ENCODE results near the gene LILRB2. TPM values are rescaled to one million over a fixed set of nuclear protein-coding genes. Genes with fewer than 3 reads are reported as not detected.

LILRB2 gene
- polyA plus RNA-seq, 1 of the 3 experiments (the other 2 are of a cell fraction), result not detected

GRCh38 chr19:54256250-54257115 lies 24.4 kb downstream of the LILRB2 start:
- CTCF ChIA-PET, result interaction anchor here (1.0 to 2.1 kb wide), 2 partner anchors 10 kb away, joined by 3 to 14 read pairs; no protein-coding TSS in a partner anchor
- TF ChIP-seq, protein P1, sequence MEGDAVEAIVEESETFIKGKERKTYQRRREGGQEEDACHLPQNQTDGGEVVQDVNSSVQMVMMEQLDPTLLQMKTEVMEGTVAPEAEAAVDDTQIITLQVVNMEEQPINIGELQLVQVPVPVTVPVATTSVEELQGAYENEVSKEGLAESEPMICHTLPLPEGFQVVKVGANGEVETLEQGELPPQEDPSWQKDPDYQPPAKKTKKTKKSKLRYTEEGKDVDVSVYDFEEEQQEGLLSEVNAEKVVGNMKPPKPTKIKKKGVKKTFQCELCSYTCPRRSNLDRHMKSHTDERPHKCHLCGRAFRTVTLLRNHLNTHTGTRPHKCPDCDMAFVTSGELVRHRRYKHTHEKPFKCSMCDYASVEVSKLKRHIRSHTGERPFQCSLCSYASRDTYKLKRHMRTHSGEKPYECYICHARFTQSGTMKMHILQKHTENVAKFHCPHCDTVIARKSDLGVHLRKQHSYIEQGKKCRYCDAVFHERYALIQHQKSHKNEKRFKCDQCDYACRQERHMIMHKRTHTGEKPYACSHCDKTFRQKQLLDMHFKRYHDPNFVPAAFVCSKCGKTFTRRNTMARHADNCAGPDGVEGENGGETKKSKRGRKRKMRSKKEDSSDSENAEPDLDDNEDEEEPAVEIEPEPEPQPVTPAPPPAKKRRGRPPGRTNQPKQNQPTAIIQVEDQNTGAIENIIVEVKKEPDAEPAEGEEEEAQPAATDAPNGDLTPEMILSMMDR (IDR thresholded peaks at IDR 0.05), result no peak
- TF ChIP-seq NRF1 (IDR thresholded peaks at IDR 0.05; ENCODE audit: low read depth, low read length), result no peak
- TF ChIP-seq MXI1 (IDR thresholded peaks at IDR 0.05; ENCODE audit: low read depth, low read length), result no peak
- no peak for TF ChIP-seq EZH2phosphoT487 (IDR thresholded peaks at IDR 0.05; ENCODE audit: borderline replicate concordance, low read depth)
- no peak for TF ChIP-seq RCOR1 (IDR thresholded peaks at IDR 0.05; ENCODE audit: low read length)
- no peak for TF ChIP-seq EP300 (IDR thresholded peaks at IDR 0.05; ENCODE audit: borderline replicate concordance in 1 of 2, low read depth in 1 of 2, low read length in 1 of 2)
- TF ChIP-seq FOXJ3 (CRISPR knock-in tag; IDR thresholded peaks at IDR 0.05), result no peak
- no peak for TF ChIP-seq YY1 (IDR thresholded peaks at IDR 0.05; ENCODE audit: low read depth)
- TF ChIP-seq, protein P2, sequence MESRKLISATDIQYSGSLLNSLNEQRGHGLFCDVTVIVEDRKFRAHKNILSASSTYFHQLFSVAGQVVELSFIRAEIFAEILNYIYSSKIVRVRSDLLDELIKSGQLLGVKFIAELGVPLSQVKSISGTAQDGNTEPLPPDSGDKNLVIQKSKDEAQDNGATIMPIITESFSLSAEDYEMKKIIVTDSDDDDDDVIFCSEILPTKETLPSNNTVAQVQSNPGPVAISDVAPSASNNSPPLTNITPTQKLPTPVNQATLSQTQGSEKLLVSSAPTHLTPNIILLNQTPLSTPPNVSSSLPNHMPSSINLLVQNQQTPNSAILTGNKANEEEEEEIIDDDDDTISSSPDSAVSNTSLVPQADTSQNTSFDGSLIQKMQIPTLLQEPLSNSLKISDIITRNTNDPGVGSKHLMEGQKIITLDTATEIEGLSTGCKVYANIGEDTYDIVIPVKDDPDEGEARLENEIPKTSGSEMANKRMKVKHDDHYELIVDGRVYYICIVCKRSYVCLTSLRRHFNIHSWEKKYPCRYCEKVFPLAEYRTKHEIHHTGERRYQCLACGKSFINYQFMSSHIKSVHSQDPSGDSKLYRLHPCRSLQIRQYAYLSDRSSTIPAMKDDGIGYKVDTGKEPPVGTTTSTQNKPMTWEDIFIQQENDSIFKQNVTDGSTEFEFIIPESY (IDR thresholded peaks at IDR 0.05; ENCODE audit: borderline replicate concordance, low read depth), result no peak
- TF ChIP-seq TAF1 (IDR thresholded peaks at IDR 0.05; ENCODE audit: borderline replicate concordance, low read depth, low read length), result no peak
- no peak for TF ChIP-seq FOXM1 (IDR thresholded peaks at IDR 0.05; ENCODE audit: low read depth)
- TF ChIP-seq PBX3 (IDR thresholded peaks at IDR 0.05), result no peak
- TF ChIP-seq NFIC (IDR thresholded peaks at IDR 0.05; ENCODE audit: borderline replicate concordance), result no peak
- no peak for TF ChIP-seq SIN3A (IDR thresholded peaks at IDR 0.05; ENCODE audit: borderline replicate concordance, low read depth, low read length)
- no peak for TF ChIP-seq TCF12 (IDR thresholded peaks at IDR 0.05)
- TF ChIP-seq POLR2AphosphoS5 (IDR thresholded peaks at IDR 0.05; ENCODE audit: low read depth, low read length), result no peak
- no peak for TF ChIP-seq GATA2 (CRISPR knock-in tag; IDR thresholded peaks at IDR 0.05)
- TF ChIP-seq RAD21 (IDR thresholded peaks at IDR 0.05; ENCODE audit: low read length), result no peak
- no peak overlapping the region for H3K27ac ChIP-seq (ENCODE audit: low read depth in 2 of 2, low read length in 1 of 2)
- POLR2A ChIA-PET, result no interaction called here
- H3F3A ChIP-seq (replicated peaks; ENCODE audit: insufficient read depth), result no peaks in the 10 kb centered on the region
- H3K4me1 ChIP-seq (ENCODE audit: control insufficient read depth in 1 of 2, insufficient read depth in 2 of 2, low read depth in 1 of 2, low read length in 1 of 2), result no peaks in the 10 kb centered on the region
- H3K4me3 ChIP-seq (ENCODE audit: low read depth in 2 of 2, low read length in 1 of 2), result no peak overlapping the region
- peaks cover 89% of the 10 kb centered on the region for H3K27me3 ChIP-seq (ENCODE audit: insufficient read depth)
- no peak overlapping the region for H3K4me2 ChIP-seq
- WGBS (ENCODE audit: low lambda C conversion rate), result 12% methylated on average over 14 of the region's 19 CpGs
- H3K79me2 ChIP-seq (ENCODE audit: insufficient read depth), result no peaks in the 10 kb centered on the region
- H3K9ac ChIP-seq, result no peak overlapping the region
- no peaks in the 10 kb centered on the region for H3K9me2 ChIP-seq
- H3K36me3 ChIP-seq (replicated peaks in 1 of 2; ENCODE audit: control insufficient read depth in 1 of 2, insufficient read depth in 2 of 2, low read length in 1 of 2), result no peaks in the 10 kb centered on the region
- no peaks in the 10 kb centered on the region for H4K20me1 ChIP-seq (ENCODE audit: insufficient read depth)
- no peak for DNase-seq
- H2AFZ ChIP-seq (ENCODE audit: low read depth), result no peak overlapping the region
- no peaks in the 10 kb centered on the region for H3K9me3 ChIP-seq
